HEK293T (cell line): Measurements from ENCODE around the gene FAM13C.

ENCODE experiments used
- CTBP1 ChIP-seq: fragments of 450-650 bp; IDR thresholded peaks from 2 replicates; pipeline ENCODE4 v1.6.1; 2016; ENCODE audit warnings: borderline replicate concordance
- FOXK2 ChIP-seq: fragments of 450-650 bp; IDR thresholded peaks from 2 replicates; pipeline ENCODE4 v1.6.1; 2016; ENCODE audit warnings: mild to moderate bottlenecking
- FOXM1 ChIP-seq: fragments of 450-650 bp; IDR thresholded peaks from 2 replicates; pipeline ENCODE4 v1.6.1; 2017; ENCODE audit warnings: mild to moderate bottlenecking, borderline replicate concordance
- HDGF ChIP-seq: fragments of 450-650 bp; IDR thresholded peaks from 2 replicates; pipeline ENCODE4 v1.6.1; 2017; ENCODE audit warnings: antibody characterized with exemption, borderline replicate concordance
- LEF1 ChIP-seq: fragments of 450-650 bp; IDR thresholded peaks from 2 replicates; pipeline ENCODE4 v1.6.1; 2017; ENCODE audit warnings: mild to moderate bottlenecking, borderline replicate concordance
- PKNOX1 ChIP-seq: fragments of 450-650 bp; IDR thresholded peaks from 2 replicates; pipeline ENCODE4 v1.6.1; 2016
- SP1 ChIP-seq: fragments of 450-650 bp; IDR thresholded peaks from 2 replicates; pipeline ENCODE4 v1.6.1; 2017
- SUZ12 ChIP-seq: fragments of 450-650 bp; IDR thresholded peaks from 2 replicates; pipeline ENCODE4 v1.6.1; 2016; ENCODE audit warnings: mild to moderate bottlenecking

GRCh38 chr10:59314268-59314667, 48.1 kb downstream of the FAM13C start:
- no peak for TF ChIP-seq LEF1
- TF ChIP-seq SUZ12: no peak
- no peak for TF ChIP-seq SP1
- no peak for TF ChIP-seq HDGF
- no peak for TF ChIP-seq FOXM1
- no peak for TF ChIP-seq PKNOX1
- no peak for TF ChIP-seq FOXK2
- no peak for TF ChIP-seq CTBP1
